Liver (tissue), 9 donors: ENCODE data around the gene TFB1M. TPM values are rescaled to one million over a fixed set of nuclear protein-coding genes. Genes with fewer than 3 reads are reported as not detected.
A peak's percentile ranks its signal among the peaks of the same experiment; 100 is the strongest.

Experiments used
- DNase-seq: peaks from one replicate; pipeline ENCODE4 v3.0.0-alpha.2; 2017; ENCODE audit warnings: low spot score
- H3K27ac ChIP-seq, 2 donors: one replicate each; pipeline ENCODE4 v1.7.0; 2013; ENCODE audit warnings: inconsistent platforms in 2 of 2, low read length in 2 of 2, control low read depth in 1 of 2, low read depth in 1 of 2, mild to moderate bottlenecking in 1 of 2
- H3K27me3 ChIP-seq, 4 donors: one replicate each; pipeline versions ENCODE4 v1.6.1 to v1.7.0; 2013; ENCODE audit warnings: low read length in 3 of 4, inconsistent platforms in 1 of 4, mild to moderate bottlenecking in 1 of 4, moderate library complexity in 1 of 4; ENCODE audit not compliant: control insufficient read depth in 4 of 4, insufficient read depth in 4 of 4
- H3K36me3 ChIP-seq, 4 donors: one replicate each; pipeline versions ENCODE4 v1.6.1 to v1.7.0; 2013; ENCODE audit warnings: low read length in 3 of 4, mild to moderate bottlenecking in 3 of 4, low read depth in 1 of 4, moderate library complexity in 1 of 4; ENCODE audit not compliant: control insufficient read depth in 4 of 4, insufficient read depth in 3 of 4
- H3K4me1 ChIP-seq, 4 donors: one replicate each; pipeline versions ENCODE4 v1.6.1 to v1.7.0; 2013; ENCODE audit warnings: low read length in 3 of 4, mild to moderate bottlenecking in 3 of 4, moderate library complexity in 1 of 4; ENCODE audit not compliant: control insufficient read depth in 4 of 4, insufficient read depth in 4 of 4
- H3K4me3 ChIP-seq, 3 donors: one replicate each; pipeline versions ENCODE4 v1.6.1 to v1.7.0; 2013; ENCODE audit warnings: low read length in 3 of 3, control low read depth in 1 of 3, low read depth in 1 of 3, mild to moderate bottlenecking in 1 of 3
- H3K9ac ChIP-seq, 2 donors: one replicate each; pipeline ENCODE4 v1.7.0; 2013; ENCODE audit warnings: low read length in 2 of 2, mild to moderate bottlenecking in 2 of 2, moderate library complexity in 2 of 2, control low read depth in 1 of 2, low read depth in 1 of 2
- H3K9me3 ChIP-seq, 4 donors: one replicate each; pipeline versions ENCODE4 v1.6.1 to v1.7.0; 2013; ENCODE audit warnings: low read length in 3 of 4; ENCODE audit not compliant: control insufficient read depth in 4 of 4
- EGR1 ChIP-seq, 2 donors: IDR thresholded peaks; 2 replicates each; pipeline ENCODE4 v1.6.1; 2016 to 2018; ENCODE audit warnings: antibody characterized with exemption in 2 of 2, low read depth in 2 of 2
- FOXA1 ChIP-seq: IDR thresholded peaks from 2 replicates; pipeline ENCODE4 v1.6.1; 2016; ENCODE audit warnings: antibody characterized with exemption
- FOXA2 ChIP-seq: IDR thresholded peaks from 2 replicates; pipeline ENCODE4 v1.6.1; 2016; ENCODE audit warnings: antibody characterized with exemption
- GABPA ChIP-seq, 2 donors: IDR thresholded peaks in 1 of 2; conservative IDR thresholded peaks in 1 of 2; 2 replicates each; pipeline ENCODE4 v1.6.1; 2016; ENCODE audit warnings: antibody characterized with exemption in 2 of 2, mild to moderate bottlenecking in 1 of 2, moderate library complexity in 1 of 2
- HNF4A ChIP-seq, 2 donors: conservative IDR thresholded peaks; 2 replicates each; pipeline ENCODE4 v1.6.1; 2016; ENCODE audit warnings: antibody characterized with exemption in 2 of 2, mild to moderate bottlenecking in 2 of 2
- HNF4G ChIP-seq: IDR thresholded peaks from 2 replicates; pipeline ENCODE4 v1.6.1; 2016; ENCODE audit warnings: antibody characterized with exemption
- JUND ChIP-seq, 2 donors: IDR thresholded peaks; 2 replicates each; pipeline ENCODE4 v1.6.1; 2016; ENCODE audit warnings: antibody characterized with exemption in 2 of 2
- NR2F2 ChIP-seq: IDR thresholded peaks from 2 replicates; pipeline ENCODE4 v1.6.1; 2016; ENCODE audit warnings: antibody characterized with exemption
- RAD21 ChIP-seq, 2 donors: IDR thresholded peaks; 2 replicates each; pipeline ENCODE4 v1.6.1; 2016; ENCODE audit warnings: antibody characterized with exemption in 2 of 2, mild to moderate bottlenecking in 2 of 2
- RXRA ChIP-seq, 2 donors: IDR thresholded peaks; 2 replicates each; pipeline ENCODE4 v1.6.1; 2017 to 2018; ENCODE audit warnings: antibody characterized with exemption in 2 of 2, mild to moderate bottlenecking in 1 of 2
- SP1 ChIP-seq: IDR thresholded peaks from 2 replicates; pipeline ENCODE4 v1.6.1; 2018; ENCODE audit warnings: antibody characterized with exemption, mild to moderate bottlenecking
- WGBS: extraction: QIAGEN DNeasy Blood & Tissue Kit; methylation state at CpG from one replicate; pipeline ENCODE4 v1.1.7; 2013; 5-methylcytosine and 5-hydroxymethylcytosine counted together
- polyA plus RNA-seq, 2 donors: library from polyadenylated mRNA; stranded (reverse) in 1 of 2; unstranded in 1 of 2; fragments of 200-250 nt in 1 of 2; fragments of >200 nt in 1 of 2; fragmentation: Nextera tagmentation in 1 of 2; extraction: Ambion mirVana in 1 of 2; gene quantifications; one replicate each; pipeline versions ENCODE4 v1.2.1 to v1.2.3, GENCODE V29; 2013 to 2015
- total RNA-seq, 2 donors: library from RNA; depleted of rRNA; stranded (reverse); fragments of >200 nt; gene quantifications; one replicate each; pipeline ENCODE4 v1.2.3, GENCODE V29; 2014
- TF ChIP-seq, protein P1 (sequence below): IDR thresholded peaks from 2 replicates; pipeline ENCODE4 v1.6.1; 2016; ENCODE audit warnings: antibody characterized with exemption
- TF ChIP-seq, protein P2 (sequence below): IDR thresholded peaks from 2 replicates; pipeline ENCODE4 v1.6.1; 2016; ENCODE audit warnings: antibody characterized with exemption
- TF ChIP-seq, protein P3 (sequence below): IDR thresholded peaks from 2 replicates; pipeline ENCODE4 v1.6.1; 2016; ENCODE audit warnings: antibody characterized with exemption
- TF ChIP-seq, protein P4 (sequence below): fragments of 150-350 bp; IDR thresholded peaks from 2 replicates; pipeline ENCODE4 v1.5.1; 2017; ENCODE audit warnings: improper control_type of control experiment, low read depth, low read length; ENCODE audit not compliant: missing input control
- donor health status: healthy.
- donor health status: healthy.
- donor health status: healthy.
- donor health status: healthy.
- donor health status: healthy.

TFB1M gene
- total and polyA plus RNA-seq, 4 donors, result 9.2 to 17.0 (median 12.6) TPM

DNA sequence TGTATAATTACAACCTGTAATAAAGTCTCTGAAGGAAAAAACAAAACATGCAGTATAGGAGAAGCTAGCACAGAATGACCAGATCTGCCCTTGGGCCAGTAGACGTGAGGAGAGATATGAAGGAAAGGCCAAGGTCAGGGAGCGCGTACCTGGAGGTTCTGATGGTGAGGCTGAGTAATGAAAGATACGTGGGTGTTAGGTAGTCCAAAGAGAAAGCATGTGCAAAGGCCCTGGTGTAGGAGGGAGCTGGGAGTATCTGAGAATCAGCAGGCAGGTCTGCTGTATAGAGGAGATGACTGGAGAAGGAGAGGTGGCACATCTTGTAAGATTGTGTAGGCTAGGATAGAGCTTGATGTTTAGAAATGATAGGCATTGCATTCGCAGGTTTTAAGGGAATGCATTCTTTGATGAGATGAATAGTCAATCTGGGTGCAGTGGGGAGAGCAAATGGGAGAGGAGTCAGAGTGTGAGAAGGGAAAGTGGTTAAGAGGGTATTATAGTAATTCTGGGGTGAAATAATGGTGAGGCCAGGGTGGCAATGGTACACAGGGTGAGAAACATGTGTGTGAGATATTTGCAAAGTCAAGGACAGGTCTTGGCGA is 15.9 kb upstream of the TFB1M start:
- DNase-seq, result no peak
- H3K36me3 ChIP-seq, result no peaks in the 10 kb centered on the region
- H3K9ac ChIP-seq, result no peak overlapping the region
- no peaks in the 10 kb centered on the region for H3K27me3 ChIP-seq
- WGBS, result 94% methylated on average over 6 of the region's 6 CpGs
- no peak overlapping the region for H3K27ac ChIP-seq
- no peaks in the 10 kb centered on the region for H3K4me1 ChIP-seq
- no peak for TF ChIP-seq SP1
- TF ChIP-seq NR2F2, result no peak
- TF ChIP-seq, protein P1, sequence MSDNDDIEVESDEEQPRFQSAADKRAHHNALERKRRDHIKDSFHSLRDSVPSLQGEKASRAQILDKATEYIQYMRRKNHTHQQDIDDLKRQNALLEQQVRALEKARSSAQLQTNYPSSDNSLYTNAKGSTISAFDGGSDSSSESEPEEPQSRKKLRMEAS, result no peak
- no peak for TF ChIP-seq HNF4G
- no peak for TF ChIP-seq HNF4A (conservative IDR thresholded peaks at IDR 0.05)
- TF ChIP-seq EGR1 (IDR thresholded peaks at IDR 0.05; ENCODE audit: low read depth in 2 of 2), result no peak
- TF ChIP-seq JUND (IDR thresholded peaks at IDR 0.05), result no peak
- TF ChIP-seq, protein P2, sequence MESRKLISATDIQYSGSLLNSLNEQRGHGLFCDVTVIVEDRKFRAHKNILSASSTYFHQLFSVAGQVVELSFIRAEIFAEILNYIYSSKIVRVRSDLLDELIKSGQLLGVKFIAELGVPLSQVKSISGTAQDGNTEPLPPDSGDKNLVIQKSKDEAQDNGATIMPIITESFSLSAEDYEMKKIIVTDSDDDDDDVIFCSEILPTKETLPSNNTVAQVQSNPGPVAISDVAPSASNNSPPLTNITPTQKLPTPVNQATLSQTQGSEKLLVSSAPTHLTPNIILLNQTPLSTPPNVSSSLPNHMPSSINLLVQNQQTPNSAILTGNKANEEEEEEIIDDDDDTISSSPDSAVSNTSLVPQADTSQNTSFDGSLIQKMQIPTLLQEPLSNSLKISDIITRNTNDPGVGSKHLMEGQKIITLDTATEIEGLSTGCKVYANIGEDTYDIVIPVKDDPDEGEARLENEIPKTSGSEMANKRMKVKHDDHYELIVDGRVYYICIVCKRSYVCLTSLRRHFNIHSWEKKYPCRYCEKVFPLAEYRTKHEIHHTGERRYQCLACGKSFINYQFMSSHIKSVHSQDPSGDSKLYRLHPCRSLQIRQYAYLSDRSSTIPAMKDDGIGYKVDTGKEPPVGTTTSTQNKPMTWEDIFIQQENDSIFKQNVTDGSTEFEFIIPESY, result no peak
- no peak overlapping the region for H3K4me3 ChIP-seq
- no peaks in the 10 kb centered on the region for H3K9me3 ChIP-seq

DNA sequence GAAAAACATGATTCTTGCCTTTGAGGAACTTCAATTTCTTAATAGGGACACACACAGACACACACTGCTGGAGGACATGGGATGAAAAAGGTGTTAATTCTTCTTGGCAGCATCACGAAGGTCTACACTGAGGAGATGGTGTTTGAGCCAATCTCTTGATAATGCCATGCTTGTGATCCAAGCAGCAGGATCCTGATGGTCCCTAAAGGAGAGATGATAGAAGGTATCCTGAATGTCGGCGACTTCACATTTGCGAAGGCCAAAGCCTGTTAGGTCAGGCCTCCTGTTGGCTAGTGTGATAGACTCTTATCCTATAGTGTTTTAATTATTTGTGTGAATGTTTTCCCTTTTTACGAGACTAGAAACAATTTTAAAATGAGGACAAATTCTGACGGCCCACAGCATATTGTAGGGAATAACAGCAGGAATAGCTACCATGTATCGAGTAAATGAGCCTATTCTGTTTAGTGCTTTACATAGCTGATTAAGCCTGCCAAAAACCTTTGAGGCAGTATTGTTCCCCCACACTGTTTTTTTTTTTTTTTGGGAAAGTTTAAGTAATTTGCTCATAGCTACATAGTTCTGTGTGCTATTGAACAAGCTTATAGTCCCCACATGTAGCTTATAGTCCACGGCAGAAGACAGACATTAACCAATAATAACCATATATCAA is 15.3 kb upstream of the TFB1M start:
- Histone ChIP-seq H3K27ac (no peak overlapping the region), H3K4me1 (no peaks in the 10 kb centered on the region), H3K9me3 (no peaks in the 10 kb centered on the region), H3K27me3 (no peaks in the 10 kb centered on the region), H3K4me3 (no peak overlapping the region), H3K9ac (no peak overlapping the region), H3K36me3 (no peaks in the 10 kb centered on the region)
- DNase-seq, result no peak
- TF ChIP-seq, protein P3, sequence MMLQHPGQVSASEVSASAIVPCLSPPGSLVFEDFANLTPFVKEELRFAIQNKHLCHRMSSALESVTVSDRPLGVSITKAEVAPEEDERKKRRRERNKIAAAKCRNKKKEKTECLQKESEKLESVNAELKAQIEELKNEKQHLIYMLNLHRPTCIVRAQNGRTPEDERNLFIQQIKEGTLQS, result no peak
- TF ChIP-seq GABPA (IDR thresholded peaks at IDR 0.05 in 1 of 2, conservative IDR thresholded peaks at IDR 0.05 in 1 of 2), result no peak
- no peak for TF ChIP-seq FOXA1
- WGBS, result 90% methylated on average over 8 of the region's 8 CpGs

DNA sequence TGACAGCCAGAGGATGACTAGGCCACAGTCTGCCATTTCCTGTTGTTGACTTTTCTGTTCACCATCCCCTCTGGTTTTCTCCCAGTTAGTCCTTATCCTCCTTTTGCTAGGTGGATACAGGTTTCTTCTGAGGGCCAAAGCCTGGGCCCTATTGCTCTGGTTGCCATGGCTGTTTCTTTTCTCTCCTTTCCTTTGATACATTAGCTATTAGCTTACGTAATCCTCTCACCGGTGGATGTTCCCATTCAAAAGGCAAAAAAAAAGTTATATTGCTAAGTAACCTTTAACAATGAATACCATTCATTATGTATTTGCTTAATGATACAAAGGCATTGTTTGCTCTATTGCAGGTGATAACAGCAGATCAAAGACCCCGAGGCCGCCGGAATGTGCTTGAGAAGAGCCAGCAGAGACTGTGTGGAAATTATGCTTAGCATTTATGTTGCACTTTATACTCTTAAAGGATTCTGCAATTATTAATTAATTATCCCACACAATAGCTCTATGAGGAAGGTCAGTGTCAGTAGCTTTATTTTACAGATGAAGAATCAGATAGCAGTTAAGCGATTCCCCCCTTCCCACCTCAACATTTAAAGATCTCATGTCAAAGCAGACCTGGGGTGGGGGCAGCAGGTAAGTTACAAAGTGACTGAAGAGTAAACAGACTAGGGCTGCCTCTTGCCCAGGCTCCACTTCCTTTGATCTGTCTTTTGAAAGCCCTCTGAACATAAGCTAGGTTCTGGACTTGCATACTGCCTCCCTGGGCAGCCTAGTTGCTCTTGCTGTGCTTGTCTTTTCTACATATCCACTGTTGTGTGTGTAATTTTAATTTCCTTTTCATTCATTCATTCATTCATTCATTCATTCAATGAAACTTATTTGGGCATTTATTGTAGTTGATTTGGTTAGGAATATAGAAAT is 14.5 kb upstream of the TFB1M start:
- TF ChIP-seq RAD21 (IDR thresholded peaks at IDR 0.05) (no peak), NR2F2 (no peak), FOXA1 (no peak), SP1 (peak; percentile 19), FOXA2 (no peak), RXRA (IDR thresholded peaks at IDR 0.05) (no peak), HNF4G (no peak)
- TF ChIP-seq, protein P4, sequence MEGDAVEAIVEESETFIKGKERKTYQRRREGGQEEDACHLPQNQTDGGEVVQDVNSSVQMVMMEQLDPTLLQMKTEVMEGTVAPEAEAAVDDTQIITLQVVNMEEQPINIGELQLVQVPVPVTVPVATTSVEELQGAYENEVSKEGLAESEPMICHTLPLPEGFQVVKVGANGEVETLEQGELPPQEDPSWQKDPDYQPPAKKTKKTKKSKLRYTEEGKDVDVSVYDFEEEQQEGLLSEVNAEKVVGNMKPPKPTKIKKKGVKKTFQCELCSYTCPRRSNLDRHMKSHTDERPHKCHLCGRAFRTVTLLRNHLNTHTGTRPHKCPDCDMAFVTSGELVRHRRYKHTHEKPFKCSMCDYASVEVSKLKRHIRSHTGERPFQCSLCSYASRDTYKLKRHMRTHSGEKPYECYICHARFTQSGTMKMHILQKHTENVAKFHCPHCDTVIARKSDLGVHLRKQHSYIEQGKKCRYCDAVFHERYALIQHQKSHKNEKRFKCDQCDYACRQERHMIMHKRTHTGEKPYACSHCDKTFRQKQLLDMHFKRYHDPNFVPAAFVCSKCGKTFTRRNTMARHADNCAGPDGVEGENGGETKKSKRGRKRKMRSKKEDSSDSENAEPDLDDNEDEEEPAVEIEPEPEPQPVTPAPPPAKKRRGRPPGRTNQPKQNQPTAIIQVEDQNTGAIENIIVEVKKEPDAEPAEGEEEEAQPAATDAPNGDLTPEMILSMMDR, result no peak
- no peaks in the 10 kb centered on the region for H3K4me1 ChIP-seq
- no peak overlapping the region for H3K27ac ChIP-seq
- no peaks in the 10 kb centered on the region for H3K9me3 ChIP-seq
- H3K4me3 ChIP-seq, result no peak overlapping the region
- H3K9ac ChIP-seq, result no peak overlapping the region
- no peaks in the 10 kb centered on the region for H3K36me3 ChIP-seq
- no peak for DNase-seq
- H3K27me3 ChIP-seq, result no peaks in the 10 kb centered on the region
- 57% methylated on average over 6 of the region's 6 CpGs for WGBS
